Fibroblast of gingiva (primary cell): Measurements from ENCODE around the gene MYO1H.
"Not testable (repeated sequence)": the region's sequence is repeated elsewhere in the genome, so short reads cannot be mapped to it uniquely, and the experiment has no call there.

Experiments
- DNase-seq: peaks from one replicate; pipeline ENCODE4 v3.0.0-alpha.2; 2011; ENCODE audit warnings: low read depth

The MYO1H gene

GRCh38 chr12:109473006-109473405, 125.3 kb downstream of the MYO1H start:
- no peak for DNase-seq

GRCh38 chr12:109473526-109474270, 126.0 kb downstream of the MYO1H start:
- DNase-seq: not testable (repeated sequence)

- DNase-seq: no peak
These were observed 127.4 kb downstream of the MYO1H start for GRCh38 chr12:109475121-109475520.

GRCh38 chr12:109475993-109476806, 128.5 kb downstream of the MYO1H start:
- no peak for DNase-seq

GRCh38 chr12:109476807-109477184, 129.1 kb downstream of the MYO1H start:
- DNase-seq: no peak

- DNase-seq: peak; percentile 91
These were observed 129.7 kb downstream of the MYO1H start, which contains the start of the genes KCTD10 and UBE3B for GRCh38 chr12:109477185-109477962. Gene KCTD10, minus strand, starts transcription at chr12:109477300. Its CDS starts 38 bp downstream, at chr12:109477262. Gene UBE3B, plus strand, starts transcription at chr12:109477634. Its CDS starts 5,918 bp downstream, at chr12:109483552.

GRCh38 chr12:109477963-109478315, 130.2 kb downstream of the MYO1H start:
- DNase-seq: no peak

- no peak for DNase-seq
These were observed 132.1 kb downstream of the MYO1H start for GRCh38 chr12:109479761-109480160.

GRCh38 chr12:109480356-109480755, 132.7 kb downstream of the MYO1H start:
- no peak for DNase-seq

GRCh38 chr12:109481863-109482262, 134.2 kb downstream of the MYO1H start:
- no peak for DNase-seq

GRCh38 chr12:109482491-109482890, 134.8 kb downstream of the MYO1H start:
- no peak for DNase-seq

GRCh38 chr12:109482894-109483293, 135.2 kb downstream of the MYO1H start:
- DNase-seq: no peak

- no peak for DNase-seq
These were observed 135.6 kb downstream of the MYO1H start for GRCh38 chr12:109483346-109483745.

GRCh38 chr12:109485201-109485600, 137.5 kb downstream of the MYO1H start:
- no peak for DNase-seq

GRCh38 chr12:109487181-109488050, 139.7 kb downstream of the MYO1H start:
- DNase-seq: no peak

- peak; percentile 57 for DNase-seq
These were observed 140.5 kb downstream of the MYO1H start for GRCh38 chr12:109488051-109488665.

GRCh38 chr12:109489016-109489954, 141.6 kb downstream of the MYO1H start:
- no peak for DNase-seq

- DNase-seq: no peak
These were observed 142.4 kb downstream of the MYO1H start for GRCh38 chr12:109489955-109490565.

- DNase-seq: no peak
These were observed 144.0 kb downstream of the MYO1H start for GRCh38 chr12:109491671-109492070.
